PC-9 (cell line): ENCODE results near the gene OCA2. TPM values are rescaled to one million over a fixed set of nuclear protein-coding genes. Genes with fewer than 3 reads are reported as not detected.

Experiments
- BruUV-seq: library from RNA; stranded (reverse); fragments of 400-500 nt; replicated peaks from 2 replicates; lab custom pipeline; 2021; lab: Mats Ljungman, UMichigan
- CTCF ChIA-PET: fragments of 300-600 bp; sonication (Branson Sonifier 250); formaldehyde crosslinking; loops from one replicate; lab custom pipeline; 2022; ENCODE audit warnings: antibody characterized with exemption; lab: Charles Lee
- POLR2A ChIA-PET: fragments of 300-600 bp; sonication (Branson Sonifier 250); formaldehyde crosslinking; loops from one replicate; lab custom pipeline; 2022; ENCODE audit warnings: antibody characterized with exemption; ENCODE audit not compliant: unreplicated experiment; lab: Charles Lee
- DNase-seq, 2 experiments: peaks; one replicate each; pipeline versions ENCODE4 v3.0.0 to v3.0.0-alpha.2; 2015 to 2022; ENCODE audit warnings: mixed read lengths in 1 of 2
- H2AFZ ChIP-seq: fragments of 200-600 bp; sonication (generic); 2 replicates; pipeline ENCODE4 v1.8.1; 2017; ENCODE audit warnings: antibody characterized with exemption
- H3F3A ChIP-seq: fragments of 200-600 bp; sonication (generic); 2 replicates; pipeline ENCODE4 v1.8.1; 2017; ENCODE audit warnings: antibody characterized with exemption, mild to moderate bottlenecking, low read depth; ENCODE audit not compliant: insufficient read depth
- H3K27ac ChIP-seq: fragments of 200-600 bp; sonication (generic); 2 replicates; pipeline ENCODE4 v1.6.1; 2016; ENCODE audit warnings: mixed run types
- H3K27me3 ChIP-seq: fragments of 200-600 bp; sonication (generic); 2 replicates; pipeline ENCODE4 v1.6.1; 2016; ENCODE audit warnings: low read depth, mixed run types; ENCODE audit not compliant: insufficient read depth
- H3K36me3 ChIP-seq: fragments of 200-600 bp; sonication (generic); 2 replicates; pipeline ENCODE4 v1.6.1; 2016; ENCODE audit warnings: low read depth, mixed run types
- H3K4me1 ChIP-seq: fragments of 200-600 bp; sonication (generic); replicated peaks from 2 replicates; pipeline ENCODE4 v1.6.1; 2016; ENCODE audit warnings: mixed run types; ENCODE audit not compliant: insufficient read depth
- H3K4me2 ChIP-seq: fragments of 200-600 bp; sonication (generic); 2 replicates; pipeline ENCODE4 v1.6.1; 2017; ENCODE audit warnings: mixed run types
- H3K4me3 ChIP-seq: fragments of 200-600 bp; sonication (generic); 2 replicates; pipeline ENCODE4 v1.6.1; 2016; ENCODE audit warnings: mixed run types
- H3K79me2 ChIP-seq: fragments of 200-600 bp; sonication (generic); 2 replicates; pipeline ENCODE4 v1.6.1; 2017; ENCODE audit warnings: low read depth, mixed run types
- H3K9me2 ChIP-seq: fragments of 200-600 bp; sonication (generic); 2 replicates; pipeline ENCODE4 v1.8.1; 2017; ENCODE audit warnings: mild to moderate bottlenecking; ENCODE audit not compliant: insufficient read depth
- H3K9me3 ChIP-seq: fragments of 200-600 bp; sonication (generic); 2 replicates; pipeline ENCODE4 v1.8.1; 2016; ENCODE audit warnings: low read depth; ENCODE audit not compliant: insufficient read depth
- H4K20me1 ChIP-seq: fragments of 200-600 bp; sonication (generic); 2 replicates; pipeline ENCODE4 v1.8.1; 2017; ENCODE audit not compliant: insufficient read depth
- CTCF ChIP-seq: fragments of 200-600 bp; sonication (generic); conservative IDR thresholded peaks from 2 replicates; pipeline ENCODE4 v1.6.1; 2017; ENCODE audit warnings: mixed run types, antibody characterized with exemption, mild to moderate bottlenecking, moderate library complexity
- EZH2 ChIP-seq: fragments of 200-600 bp; sonication (generic); IDR thresholded peaks from 2 replicates; pipeline ENCODE4 v1.8.0; 2017; ENCODE audit warnings: antibody characterized with exemption, low read depth
- intact Hi-C: fragments of 100-400 bp; cut with micrococcal nuclease; formaldehyde crosslinking; loops from one replicate; pipeline ENCODE4 v1.10.0; 2022; ENCODE audit not compliant: unreplicated experiment
- total RNA-seq: library from RNA; stranded (reverse); gene quantifications from 2 replicates; pipeline ENCODE4 v1.2.3, GENCODE V29; 2021

The OCA2 gene
- total RNA-seq, 1 experiment from 2014 or later, result not detected

- Histone ChIP-seq H3K4me3 (no peak overlapping the region), H2AFZ (no peak overlapping the region), H3K79me2 (no peaks in the 10 kb centered on the region), H3K27ac (no peak overlapping the region), H3K9me2 (no peaks in the 10 kb centered on the region), H3K4me2 (no peak overlapping the region), H3K9me3 (no peaks in the 10 kb centered on the region), H3K27me3 (no peaks in the 10 kb centered on the region), H4K20me1 (peaks cover 3% of the 10 kb centered on the region; the same call in 1 of the 2 replicates), H3K4me1 (no peaks in the 10 kb centered on the region), H3F3A (no peaks in the 10 kb centered on the region), H3K36me3 (no peaks in the 10 kb centered on the region)
- no TSS peak for BruUV-seq
- intact Hi-C loops, result no loop called here
- CTCF ChIA-PET, result no interaction called here
- DNase-seq, result no peak
- POLR2A ChIA-PET, result no interaction called here
- no peak for TF ChIP-seq EZH2
- TF ChIP-seq CTCF, result no peak
Measured at GRCh38 chr15:28127036-28127435, 27.9 kb upstream of the OCA2 start.

GRCh38 chr15:28125673-28126651 is 26.8 kb upstream of the OCA2 start:
- POLR2A ChIA-PET, result no interaction called here
- H3K36me3 ChIP-seq, result no peaks in the 10 kb centered on the region
- BruUV-seq, result no TSS peak
- TF ChIP-seq CTCF (peak; percentile 68), EZH2 (no peak)
- H3K4me1 ChIP-seq, result no peaks in the 10 kb centered on the region
- CTCF ChIA-PET, result no interaction called here
- no peak overlapping the region for H3K4me3 ChIP-seq
- intact Hi-C loops, result no loop called here
- H3K4me2 ChIP-seq, result no peak overlapping the region
- no peaks in the 10 kb centered on the region for H3K27me3 ChIP-seq
- no peak overlapping the region for H3K27ac ChIP-seq
- H4K20me1 ChIP-seq, result peaks cover 3% of the 10 kb centered on the region; the same call in 1 of the 2 replicates
- no peaks in the 10 kb centered on the region for H3F3A ChIP-seq
- H2AFZ ChIP-seq, result no peak overlapping the region
- DNase-seq, result no peak
- no peaks in the 10 kb centered on the region for H3K79me2 ChIP-seq
- no peaks in the 10 kb centered on the region for H3K9me3 ChIP-seq
- no peaks in the 10 kb centered on the region for H3K9me2 ChIP-seq

- H3K9me3 ChIP-seq, result no peaks in the 10 kb centered on the region
- H3K27me3 ChIP-seq, result no peaks in the 10 kb centered on the region
- H3K79me2 ChIP-seq, result no peaks in the 10 kb centered on the region
- intact Hi-C loops, result no loop called here
- no peaks in the 10 kb centered on the region for H3K36me3 ChIP-seq
- ChIA-PET CTCF (no interaction called here), POLR2A (no interaction called here)
- peaks cover 3% of the 10 kb centered on the region; the same call in 1 of the 2 replicates for H4K20me1 ChIP-seq
- DNase-seq, result no peak
- H3K4me1 ChIP-seq, result no peaks in the 10 kb centered on the region
- no peaks in the 10 kb centered on the region for H3F3A ChIP-seq
- H3K4me3 ChIP-seq, result no peak overlapping the region
- no peak overlapping the region for H2AFZ ChIP-seq
- TF ChIP-seq EZH2 (no peak), CTCF (no peak)
- no peak overlapping the region for H3K4me2 ChIP-seq
- H3K27ac ChIP-seq, result no peak overlapping the region
- no TSS peak for BruUV-seq
- no peaks in the 10 kb centered on the region for H3K9me2 ChIP-seq
Measured at GRCh38 chr15:28124841-28125240, 25.7 kb upstream of the OCA2 start.
